ENCODE measurements around the gene MFF. TPM values are rescaled to one million over a fixed set of nuclear protein-coding genes. Genes with fewer than 3 reads are reported as not detected.

The MFF gene
- total and polyA plus RNA-seq, 10 of the 15 experiments (the other 5 are each of a cell fraction or from before 2014, with no cell fraction given): 19.6 to 131 (median 106) TPM

DNA sequence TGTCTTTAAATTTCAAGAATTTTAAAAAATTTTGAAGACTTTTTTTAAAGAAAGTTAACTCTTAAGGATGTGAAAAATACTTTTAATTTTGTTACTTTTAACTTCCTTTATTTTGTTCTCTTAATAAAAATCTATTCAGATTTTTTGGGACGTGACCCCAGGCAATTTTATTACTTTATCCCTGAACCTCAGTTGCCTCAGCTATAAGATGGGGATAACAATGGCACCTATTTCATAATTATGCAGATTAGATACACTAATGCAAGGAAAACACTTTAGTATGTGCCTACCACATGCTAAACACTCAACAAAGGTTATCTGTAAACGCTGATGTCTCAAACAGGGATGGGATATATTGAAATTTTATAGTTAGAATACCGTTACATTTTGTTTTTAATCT, 64.2 kb downstream of the MFF start:
- in situ Hi-C loops (cut with MboI) (no loop called here), intact Hi-C loops (cut with micrococcal nuclease; ENCODE audit: unreplicated experiment) (no loop called here)
- Histone ChIP-seq H3K9me3 (replicated peaks; ENCODE audit: control insufficient read depth, insufficient read depth, low read length) (no peaks in the 10 kb centered on the region), H3K79me2 (ENCODE audit: control insufficient read depth, insufficient read depth, low read length) (no peaks in the 10 kb centered on the region), H2AFZ (ENCODE audit: control insufficient read depth, low read depth, low read length) (no peak overlapping the region), H3K4me1 (ENCODE audit: control insufficient read depth, insufficient read depth, low read length) (no peaks in the 10 kb centered on the region), H3K27me3 (replicated peaks in 1 of 2; ENCODE audit: control insufficient read depth in 2 of 2, insufficient read depth in 2 of 2, low read length in 1 of 2) (no peaks in the 10 kb centered on the region), H3K9ac (ENCODE audit: control insufficient read depth, insufficient read depth, low read length) (no peak overlapping the region), H3K4me2 (ENCODE audit: control insufficient read depth, insufficient read depth) (no peak overlapping the region), H3K36me3 (ENCODE audit: control insufficient read depth in 2 of 2, insufficient read depth in 2 of 2, low read length in 1 of 2) (no peaks in the 10 kb centered on the region), H3K4me3 (no peak overlapping the region), H4K20me1 (ENCODE audit: control insufficient read depth, insufficient read depth) (no peaks in the 10 kb centered on the region), H3K27ac (ENCODE audit: control insufficient read depth, insufficient read depth) (no peak overlapping the region)
- TF ChIP-seq SREBF2 (IDR thresholded peaks at IDR 0.05; ENCODE audit: low read length): no peak
- TF ChIP-seq CEBPB (IDR thresholded peaks at IDR 0.05; ENCODE audit: borderline replicate concordance in 1 of 2, low read depth in 2 of 2, low read length in 2 of 2): no peak
- no peak for TF ChIP-seq PAX5 (IDR thresholded peaks at IDR 0.05; ENCODE audit: borderline replicate concordance, low read depth, low read length)
- TF ChIP-seq, protein P1, sequence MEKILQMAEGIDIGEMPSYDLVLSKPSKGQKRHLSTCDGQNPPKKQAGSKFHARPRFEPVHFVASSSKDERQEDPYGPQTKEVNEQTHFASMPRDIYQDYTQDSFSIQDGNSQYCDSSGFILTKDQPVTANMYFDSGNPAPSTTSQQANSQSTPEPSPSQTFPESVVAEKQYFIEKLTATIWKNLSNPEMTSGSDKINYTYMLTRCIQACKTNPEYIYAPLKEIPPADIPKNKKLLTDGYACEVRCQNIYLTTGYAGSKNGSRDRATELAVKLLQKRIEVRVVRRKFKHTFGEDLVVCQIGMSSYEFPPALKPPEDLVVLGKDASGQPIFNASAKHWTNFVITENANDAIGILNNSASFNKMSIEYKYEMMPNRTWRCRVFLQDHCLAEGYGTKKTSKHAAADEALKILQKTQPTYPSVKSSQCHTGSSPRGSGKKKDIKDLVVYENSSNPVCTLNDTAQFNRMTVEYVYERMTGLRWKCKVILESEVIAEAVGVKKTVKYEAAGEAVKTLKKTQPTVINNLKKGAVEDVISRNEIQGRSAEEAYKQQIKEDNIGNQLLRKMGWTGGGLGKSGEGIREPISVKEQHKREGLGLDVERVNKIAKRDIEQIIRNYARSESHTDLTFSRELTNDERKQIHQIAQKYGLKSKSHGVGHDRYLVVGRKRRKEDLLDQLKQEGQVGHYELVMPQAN (conservative IDR thresholded peaks at IDR 0.05): no peak
- no peak for TF ChIP-seq SRF (IDR thresholded peaks at IDR 0.05; ENCODE audit: low read depth in 2 of 2, low read length in 2 of 2)
- TF ChIP-seq, protein P2, sequence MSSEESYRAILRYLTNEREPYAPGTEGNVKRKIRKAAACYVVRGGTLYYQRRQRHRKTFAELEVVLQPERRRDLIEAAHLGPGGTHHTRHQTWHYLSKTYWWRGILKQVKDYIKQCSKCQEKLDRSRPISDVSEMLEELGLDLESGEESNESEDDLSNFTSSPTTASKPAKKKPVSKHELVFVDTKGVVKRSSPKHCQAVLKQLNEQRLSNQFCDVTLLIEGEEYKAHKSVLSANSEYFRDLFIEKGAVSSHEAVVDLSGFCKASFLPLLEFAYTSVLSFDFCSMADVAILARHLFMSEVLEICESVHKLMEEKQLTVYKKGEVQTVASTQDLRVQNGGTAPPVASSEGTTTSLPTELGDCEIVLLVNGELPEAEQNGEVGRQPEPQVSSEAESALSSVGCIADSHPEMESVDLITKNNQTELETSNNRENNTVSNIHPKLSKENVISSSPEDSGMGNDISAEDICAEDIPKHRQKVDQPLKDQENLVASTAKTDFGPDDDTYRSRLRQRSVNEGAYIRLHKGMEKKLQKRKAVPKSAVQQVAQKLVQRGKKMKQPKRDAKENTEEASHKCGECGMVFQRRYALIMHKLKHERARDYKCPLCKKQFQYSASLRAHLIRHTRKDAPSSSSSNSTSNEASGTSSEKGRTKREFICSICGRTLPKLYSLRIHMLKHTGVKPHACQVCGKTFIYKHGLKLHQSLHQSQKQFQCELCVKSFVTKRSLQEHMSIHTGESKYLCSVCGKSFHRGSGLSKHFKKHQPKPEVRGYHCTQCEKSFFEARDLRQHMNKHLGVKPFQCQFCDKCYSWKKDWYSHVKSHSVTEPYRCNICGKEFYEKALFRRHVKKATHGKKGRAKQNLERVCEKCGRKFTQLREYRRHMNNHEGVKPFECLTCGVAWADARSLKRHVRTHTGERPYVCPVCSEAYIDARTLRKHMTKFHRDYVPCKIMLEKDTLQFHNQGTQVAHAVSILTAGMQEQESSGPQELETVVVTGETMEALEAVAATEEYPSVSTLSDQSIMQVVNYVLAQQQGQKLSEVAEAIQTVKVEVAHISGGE (CRISPR knock-in tag; IDR thresholded peaks at IDR 0.05): no peak
- TF ChIP-seq, protein P3, sequence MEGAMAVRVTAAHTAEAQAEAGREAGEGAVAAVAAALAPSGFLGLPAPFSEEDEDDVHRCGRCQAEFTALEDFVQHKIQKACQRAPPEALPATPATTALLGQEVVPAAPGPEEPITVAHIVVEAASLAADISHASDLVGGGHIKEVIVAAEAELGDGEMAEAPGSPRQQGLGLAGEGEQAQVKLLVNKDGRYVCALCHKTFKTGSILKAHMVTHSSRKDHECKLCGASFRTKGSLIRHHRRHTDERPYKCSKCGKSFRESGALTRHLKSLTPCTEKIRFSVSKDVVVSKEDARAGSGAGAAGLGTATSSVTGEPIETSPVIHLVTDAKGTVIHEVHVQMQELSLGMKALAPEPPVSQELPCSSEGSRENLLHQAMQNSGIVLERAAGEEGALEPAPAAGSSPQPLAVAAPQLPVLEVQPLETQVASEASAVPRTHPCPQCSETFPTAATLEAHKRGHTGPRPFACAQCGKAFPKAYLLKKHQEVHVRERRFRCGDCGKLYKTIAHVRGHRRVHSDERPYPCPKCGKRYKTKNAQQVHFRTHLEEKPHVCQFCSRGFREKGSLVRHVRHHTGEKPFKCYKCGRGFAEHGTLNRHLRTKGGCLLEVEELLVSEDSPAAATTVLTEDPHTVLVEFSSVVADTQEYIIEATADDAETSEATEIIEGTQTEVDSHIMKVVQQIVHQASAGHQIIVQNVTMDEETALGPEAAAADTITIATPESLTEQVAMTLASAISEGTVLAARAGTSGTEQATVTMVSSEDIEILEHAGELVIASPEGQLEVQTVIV (IDR thresholded peaks at IDR 0.05; ENCODE audit: borderline replicate concordance, partially characterized antibody): no peak
- TF ChIP-seq, protein P4, sequence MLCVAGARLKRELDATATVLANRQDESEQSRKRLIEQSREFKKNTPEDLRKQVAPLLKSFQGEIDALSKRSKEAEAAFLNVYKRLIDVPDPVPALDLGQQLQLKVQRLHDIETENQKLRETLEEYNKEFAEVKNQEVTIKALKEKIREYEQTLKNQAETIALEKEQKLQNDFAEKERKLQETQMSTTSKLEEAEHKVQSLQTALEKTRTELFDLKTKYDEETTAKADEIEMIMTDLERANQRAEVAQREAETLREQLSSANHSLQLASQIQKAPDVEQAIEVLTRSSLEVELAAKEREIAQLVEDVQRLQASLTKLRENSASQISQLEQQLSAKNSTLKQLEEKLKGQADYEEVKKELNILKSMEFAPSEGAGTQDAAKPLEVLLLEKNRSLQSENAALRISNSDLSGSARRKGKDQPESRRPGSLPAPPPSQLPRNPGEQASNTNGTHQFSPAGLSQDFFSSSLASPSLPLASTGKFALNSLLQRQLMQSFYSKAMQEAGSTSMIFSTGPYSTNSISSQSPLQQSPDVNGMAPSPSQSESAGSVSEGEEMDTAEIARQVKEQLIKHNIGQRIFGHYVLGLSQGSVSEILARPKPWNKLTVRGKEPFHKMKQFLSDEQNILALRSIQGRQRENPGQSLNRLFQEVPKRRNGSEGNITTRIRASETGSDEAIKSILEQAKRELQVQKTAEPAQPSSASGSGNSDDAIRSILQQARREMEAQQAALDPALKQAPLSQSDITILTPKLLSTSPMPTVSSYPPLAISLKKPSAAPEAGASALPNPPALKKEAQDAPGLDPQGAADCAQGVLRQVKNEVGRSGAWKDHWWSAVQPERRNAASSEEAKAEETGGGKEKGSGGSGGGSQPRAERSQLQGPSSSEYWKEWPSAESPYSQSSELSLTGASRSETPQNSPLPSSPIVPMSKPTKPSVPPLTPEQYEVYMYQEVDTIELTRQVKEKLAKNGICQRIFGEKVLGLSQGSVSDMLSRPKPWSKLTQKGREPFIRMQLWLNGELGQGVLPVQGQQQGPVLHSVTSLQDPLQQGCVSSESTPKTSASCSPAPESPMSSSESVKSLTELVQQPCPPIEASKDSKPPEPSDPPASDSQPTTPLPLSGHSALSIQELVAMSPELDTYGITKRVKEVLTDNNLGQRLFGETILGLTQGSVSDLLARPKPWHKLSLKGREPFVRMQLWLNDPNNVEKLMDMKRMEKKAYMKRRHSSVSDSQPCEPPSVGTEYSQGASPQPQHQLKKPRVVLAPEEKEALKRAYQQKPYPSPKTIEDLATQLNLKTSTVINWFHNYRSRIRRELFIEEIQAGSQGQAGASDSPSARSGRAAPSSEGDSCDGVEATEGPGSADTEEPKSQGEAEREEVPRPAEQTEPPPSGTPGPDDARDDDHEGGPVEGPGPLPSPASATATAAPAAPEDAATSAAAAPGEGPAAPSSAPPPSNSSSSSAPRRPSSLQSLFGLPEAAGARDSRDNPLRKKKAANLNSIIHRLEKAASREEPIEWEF (IDR thresholded peaks at IDR 0.05; ENCODE audit: insufficient replicate concordance, low read depth, low read length): no peak
- POLR2A ChIA-PET: no interaction called here
- BruUV-seq (replicated peaks): no TSS peak
- RAD21 ChIA-PET (ENCODE audit: unreplicated experiment): no interaction called here
- CTCF ChIA-PET: interaction anchor here (1.0 to 1.2 kb wide), 2 partner anchors 10 to 12 kb away, joined by 3 read pairs; no protein-coding TSS in a partner anchor
- SMC1A ChIA-PET (ENCODE audit: uncharacterized antibody, unreplicated experiment): no interaction called here
- FAIRE-seq (no peak), DNase-seq (ENCODE audit: low read depth, low spot score) (no peak), ATAC-seq (no peak)
- WGBS (ENCODE audit: insufficient coverage, insufficient replicate concordance, low lambda C conversion rate, missing lambda C conversion rate): 14% methylated on average over 3 of the region's 3 CpGs
